Right lobe of liver (tissue), 6 donors: ENCODE data around the gene EDN2. TPM values are rescaled to one million over a fixed set of nuclear protein-coding genes. Genes with fewer than 3 reads are reported as not detected.

Experiments used
- ATAC-seq, 4 donors: fragments of 200-7000 bp; cut with Tn5 transposase; one replicate each; pipeline ENCODE4 v1.9.1; 2020; ENCODE audit warnings: mild to moderate bottlenecking in 4 of 4, moderate library complexity in 4 of 4
- DNase-seq, 3 donors: peaks; one replicate each; pipeline ENCODE4 v3.0.0-alpha.2; 2020
- H3K27ac ChIP-seq, 3 donors: fragments of 200-600 bp; one replicate each; pipeline ENCODE4 v1.8.0; 2022
- H3K27me3 ChIP-seq, 2 donors: fragments of 200-600 bp; one replicate each; pipeline ENCODE4 v1.8.0; 2022
- H3K36me3 ChIP-seq, 4 donors: fragments of 200-600 bp; sonication (generic) in 1 of 4; one replicate each; pipeline versions ENCODE4 v1.5.1 to v1.8.0; 2017 to 2022; ENCODE audit warnings: control low read depth in 1 of 4
- H3K4me1 ChIP-seq, 4 donors: fragments of 200-600 bp; sonication (generic) in 1 of 4; one replicate each; pipeline versions ENCODE4 v1.5.1 to v1.8.0; 2017 to 2022; ENCODE audit warnings: control low read depth in 1 of 4
- H3K4me3 ChIP-seq, 3 donors: fragments of 200-600 bp; one replicate each; pipeline ENCODE4 v1.8.0; 2022
- H3K9me3 ChIP-seq, 4 donors: fragments of 200-600 bp; sonication (generic) in 1 of 4; one replicate each; pipeline versions ENCODE4 v1.5.1 to v1.8.0; 2017 to 2022; ENCODE audit warnings: control low read depth in 1 of 4
- CTCF ChIP-seq, 4 donors: fragments of 200-600 bp in 3 of 4; fragments of 450-650 bp in 1 of 4; IDR thresholded peaks; one replicate each; pipeline versions ENCODE4 v1.5.1 to v1.8.0; 2016 to 2022; ENCODE audit warnings: antibody characterized with exemption in 4 of 4, mild to moderate bottlenecking in 2 of 4
- POLR2A ChIP-seq: fragments of 450-650 bp; IDR thresholded peaks from one replicate; pipeline ENCODE4 v1.6.1; 2017; ENCODE audit warnings: antibody characterized with exemption, mild to moderate bottlenecking
- WGBS: methylation state at CpG from one replicate; pipeline ENCODE4 v1.1.6; 2018; ENCODE audit warnings: low coverage, low lambda C conversion rate; ENCODE audit not compliant: insufficient coverage; ENCODE audit errors: missing lambda C conversion rate; 5-methylcytosine and 5-hydroxymethylcytosine counted together
- intact Hi-C, 2 donors: fragments of 100-400 bp; cut with DNase I; formaldehyde crosslinking; loops; one replicate each; pipeline versions ENCODE4 v1.11.2 to v1.14.1; 2022
- total RNA-seq, 6 experiments: library from RNA; depleted of rRNA in 2 of 6; stranded (reverse); fragments of >200 nt in 2 of 6; fragmentation: NEBNext Ultra II Directional in 3 of 6; extraction: Animal tissue kit (Norgen Biotek cat#: 25700) in 3 of 6; gene quantifications; one replicate each; pipeline versions ENCODE4 v1.1.0 to v1.2.4, GENCODE V29; 2016 to 2023
- donor health status: DM: no; HTN: yes; CAD: no.
- donor health status: DM: no; HTN: no; CAD: no.
- donor health status: DM: no; HTN: no; CAD: no.
- donor health status: DM: no; HTN: yes; CAD: no.
- donor health status: DM: no; HTN: yes; CAD: no.

Gene EDN2
- total RNA-seq, 6 experiments from 2014 or later: 0.18 to 1.6 (median 0.31) TPM; not detected in 2

GRCh38 chr1:41448821-41449220, 35.7 kb downstream of the EDN2 start:
- no peak for DNase-seq
- TF ChIP-seq POLR2A (no peak), CTCF (IDR thresholded peaks at IDR 0.05) (no peak)
- 72% methylated on average over 4 of the region's 4 CpGs for WGBS
- Histone ChIP-seq H3K4me3 (no peak overlapping the region), H3K36me3 (no peaks in the 10 kb centered on the region), H3K9me3 (no peaks in the 10 kb centered on the region), H3K27ac (no peak overlapping the region), H3K4me1 (no peaks in the 10 kb centered on the region), H3K27me3 (no peaks in the 10 kb centered on the region)
- no peak for ATAC-seq
- intact Hi-C loops: no loop called here

GRCh38 chr1:41447995-41448770, 36.3 kb downstream of the EDN2 start:
- no peaks in the 10 kb centered on the region for H3K4me1 ChIP-seq
- no peak overlapping the region for H3K4me3 ChIP-seq
- no peak overlapping the region for H3K27ac ChIP-seq
- DNase-seq (no peak), ATAC-seq (no peak)
- 76% methylated on average over 6 of the region's 8 CpGs for WGBS
- intact Hi-C loops: no loop called here
- no peak for TF ChIP-seq POLR2A
- no peak for TF ChIP-seq CTCF (IDR thresholded peaks at IDR 0.05)
- H3K9me3 ChIP-seq: no peaks in the 10 kb centered on the region
- H3K36me3 ChIP-seq: no peaks in the 10 kb centered on the region
- H3K27me3 ChIP-seq: no peaks in the 10 kb centered on the region

DNA sequence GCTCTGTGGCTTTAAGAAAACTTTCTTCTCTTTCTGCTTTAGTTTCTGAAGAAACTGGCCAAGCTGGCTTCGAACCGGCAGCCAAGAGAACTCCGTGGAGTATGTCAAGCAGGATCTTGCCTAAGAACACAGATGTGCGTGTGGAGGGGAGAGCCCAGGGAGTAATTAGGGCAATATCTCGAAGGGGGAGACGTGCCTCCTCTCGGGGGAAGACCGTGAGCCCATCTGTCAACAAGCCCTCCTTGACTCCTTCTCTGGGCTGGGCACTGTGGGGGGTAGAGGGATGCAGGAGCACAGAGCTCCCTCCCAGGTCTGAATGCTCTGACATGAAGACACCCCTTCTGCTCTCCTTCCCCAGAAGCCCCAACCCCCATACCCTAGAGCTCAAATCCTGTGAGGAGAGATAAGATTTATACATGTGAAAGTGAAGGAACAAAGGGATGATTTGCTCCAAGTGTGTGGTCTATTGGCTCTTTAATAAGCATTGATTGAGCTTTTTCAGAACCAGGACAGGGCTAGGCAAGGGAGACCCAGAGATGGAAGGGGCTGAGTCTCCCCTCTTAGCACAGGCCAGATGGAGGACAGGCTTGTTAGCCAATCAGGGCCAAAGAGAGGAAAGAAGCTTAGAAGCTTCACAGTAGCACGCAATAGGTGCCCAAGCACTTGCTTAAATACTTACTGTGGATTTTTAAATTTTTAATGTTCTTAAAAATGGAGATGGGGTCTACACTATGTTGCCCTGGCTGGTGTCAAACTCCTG, 37.5 kb downstream of the EDN2 start:
- Histone ChIP-seq H3K4me3 (no peak overlapping the region), H3K27ac (no peak overlapping the region), H3K36me3 (no peaks in the 10 kb centered on the region), H3K27me3 (no peaks in the 10 kb centered on the region), H3K9me3 (no peaks in the 10 kb centered on the region), H3K4me1 (no peaks in the 10 kb centered on the region)
- intact Hi-C loops: no loop called here
- TF ChIP-seq POLR2A (no peak), CTCF (IDR thresholded peaks at IDR 0.05) (no peak)
- no peak for DNase-seq
- WGBS: 50% methylated on average over 6 of the region's 9 CpGs
- no peak for ATAC-seq

DNA sequence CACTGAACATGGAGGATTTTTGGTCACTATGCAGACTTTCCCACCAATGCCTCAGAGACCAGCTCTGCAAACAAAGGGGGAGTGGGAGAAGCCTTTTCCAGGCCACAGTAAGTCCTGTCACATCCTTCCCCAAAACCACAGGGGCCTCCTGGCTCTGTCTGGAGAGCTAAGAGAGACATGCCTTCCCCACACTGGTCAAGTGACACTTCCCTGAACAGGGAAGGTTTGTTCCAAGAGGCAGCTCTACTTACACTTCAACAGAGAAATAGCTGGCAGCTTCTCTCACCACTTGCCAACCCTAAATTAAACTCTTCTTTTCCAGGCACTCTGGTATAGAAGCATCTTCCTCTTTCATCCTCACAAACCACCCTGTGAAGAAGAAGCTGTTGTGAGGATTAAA, 39.7 kb downstream of the EDN2 start:
- H3K27ac ChIP-seq: no peak overlapping the region
- no peaks in the 10 kb centered on the region for H3K9me3 ChIP-seq
- ATAC-seq: no peak
- no peaks in the 10 kb centered on the region for H3K36me3 ChIP-seq
- H3K4me1 ChIP-seq: no peaks in the 10 kb centered on the region
- TF ChIP-seq CTCF (IDR thresholded peaks at IDR 0.05) (no peak), POLR2A (no peak)
- DNase-seq: no peak
- no peaks in the 10 kb centered on the region for H3K27me3 ChIP-seq
- intact Hi-C loops: no loop called here
- H3K4me3 ChIP-seq: no peak overlapping the region
